ENCODE measurements around the gene VSTM4.

VSTM4 gene

DNA sequence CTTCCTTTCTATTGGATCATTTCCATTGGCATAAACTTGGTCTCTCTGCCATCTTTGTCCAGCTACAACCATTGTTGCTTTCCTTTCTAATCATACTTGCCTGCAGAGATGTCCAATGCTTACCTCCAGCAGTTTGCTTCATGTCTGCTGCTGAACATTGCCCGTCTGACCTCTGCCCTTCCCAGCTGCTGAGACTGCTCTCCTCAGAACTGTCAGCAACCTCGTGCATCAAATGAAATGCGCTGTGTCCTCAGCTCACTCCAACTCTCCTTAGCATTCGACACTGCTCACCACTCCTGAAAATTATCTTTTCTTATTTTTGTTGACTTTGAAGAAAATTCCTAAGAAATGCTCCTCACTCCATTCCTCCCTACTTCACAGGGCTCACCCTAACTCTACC, 13.5 kb upstream of the VSTM4 start:
- POLR2A ChIA-PET = interaction anchor here (0.6 kb wide), 1 partner anchor 17 kb away, joined by 3 read pairs; no protein-coding TSS in a partner anchor
- TF ChIP-seq, protein P1, sequence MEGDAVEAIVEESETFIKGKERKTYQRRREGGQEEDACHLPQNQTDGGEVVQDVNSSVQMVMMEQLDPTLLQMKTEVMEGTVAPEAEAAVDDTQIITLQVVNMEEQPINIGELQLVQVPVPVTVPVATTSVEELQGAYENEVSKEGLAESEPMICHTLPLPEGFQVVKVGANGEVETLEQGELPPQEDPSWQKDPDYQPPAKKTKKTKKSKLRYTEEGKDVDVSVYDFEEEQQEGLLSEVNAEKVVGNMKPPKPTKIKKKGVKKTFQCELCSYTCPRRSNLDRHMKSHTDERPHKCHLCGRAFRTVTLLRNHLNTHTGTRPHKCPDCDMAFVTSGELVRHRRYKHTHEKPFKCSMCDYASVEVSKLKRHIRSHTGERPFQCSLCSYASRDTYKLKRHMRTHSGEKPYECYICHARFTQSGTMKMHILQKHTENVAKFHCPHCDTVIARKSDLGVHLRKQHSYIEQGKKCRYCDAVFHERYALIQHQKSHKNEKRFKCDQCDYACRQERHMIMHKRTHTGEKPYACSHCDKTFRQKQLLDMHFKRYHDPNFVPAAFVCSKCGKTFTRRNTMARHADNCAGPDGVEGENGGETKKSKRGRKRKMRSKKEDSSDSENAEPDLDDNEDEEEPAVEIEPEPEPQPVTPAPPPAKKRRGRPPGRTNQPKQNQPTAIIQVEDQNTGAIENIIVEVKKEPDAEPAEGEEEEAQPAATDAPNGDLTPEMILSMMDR (IDR thresholded peaks at IDR 0.05; ENCODE audit: insufficient read depth, low read length, missing control alignments) = no peak
- CTCF ChIA-PET = interaction anchor here (1.9 kb wide), 1 partner anchor 10 kb away, joined by 7 read pairs; no protein-coding TSS in a partner anchor
- DNase-seq (ENCODE audit: low read depth, low spot score) = no peak
- H3K4me3 ChIP-seq (ENCODE audit: low read depth, low read length) = no peak overlapping the region

DNA sequence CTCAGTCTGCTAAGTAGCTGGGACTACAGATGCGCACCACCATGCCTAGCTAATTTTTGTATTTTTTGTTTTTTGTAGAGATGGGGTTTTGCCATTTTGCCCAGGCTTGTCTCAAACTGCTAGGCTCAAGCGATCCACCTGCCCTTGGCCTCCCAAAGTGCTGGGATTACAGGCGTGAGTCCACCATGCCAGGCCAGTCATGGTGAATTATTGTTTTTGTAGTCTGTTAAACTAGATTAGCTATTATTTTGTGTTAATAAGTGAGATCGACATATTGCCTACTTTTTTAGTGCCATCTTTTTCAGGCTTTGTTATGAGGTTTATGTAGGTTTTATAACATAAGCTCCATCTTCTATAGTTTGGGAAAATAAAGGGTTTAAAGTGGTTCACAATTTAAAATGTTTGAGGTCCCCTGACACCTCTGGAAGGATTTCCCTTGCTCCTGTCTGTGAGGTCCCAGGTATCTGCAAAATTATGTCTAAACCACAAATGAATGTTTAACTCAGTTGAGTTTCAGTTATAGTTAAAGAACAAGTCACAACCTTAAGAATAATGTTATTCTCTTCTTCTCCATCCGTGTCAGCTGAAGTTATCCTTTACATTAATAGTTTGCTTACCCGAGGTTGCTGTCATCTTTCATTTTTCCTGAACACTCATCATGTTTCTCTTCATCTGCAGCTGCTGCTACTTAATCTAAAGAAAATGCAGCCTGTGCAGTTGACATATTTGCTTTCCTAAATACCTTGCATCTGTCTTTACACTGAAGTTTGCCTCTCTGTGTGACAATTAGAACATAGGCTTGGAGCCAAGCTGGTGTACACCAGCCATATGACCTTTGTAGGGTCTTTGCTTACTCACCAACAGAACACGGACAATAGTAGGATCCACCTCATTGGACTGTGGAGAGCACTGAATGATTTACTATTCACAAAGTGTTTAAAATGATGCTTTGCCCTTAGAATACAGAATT, 8.9 kb upstream of the VSTM4 start:
- DNase-seq (ENCODE audit: low read depth, low spot score) = no peak
- CTCF ChIA-PET = no interaction called here

GRCh38 chr10:49120911-49121310, 5.6 kb upstream of the VSTM4 start:
- TF ChIP-seq, protein P1 (IDR thresholded peaks at IDR 0.05; ENCODE audit: insufficient read depth, low read length, missing control alignments) = no peak
- ChIA-PET CTCF (interaction anchor here (1.5 kb wide), 1 partner anchor 9 kb away, joined by 4 read pairs; no protein-coding TSS in a partner anchor), POLR2A (no interaction called here)
- no peak for DNase-seq (ENCODE audit: low read depth, low spot score)
- H3K4me3 ChIP-seq (ENCODE audit: low read depth, low read length) = no peak overlapping the region

More for the DNA sequence above, 8.9 kb upstream of the VSTM4 start:
- no peak overlapping the region for H3K4me3 ChIP-seq (ENCODE audit: low read depth, low read length)
- TF ChIP-seq, protein P1 (IDR thresholded peaks at IDR 0.05; ENCODE audit: insufficient read depth, low read length, missing control alignments) = no peak
- POLR2A ChIA-PET = no interaction called here

- ChIA-PET CTCF (interaction anchor here (0.9 kb wide), 1 partner anchor 400 kb away, joined by 3 read pairs; no protein-coding TSS in a partner anchor), POLR2A (interaction anchor here (0.5 kb wide), 1 partner anchor 19 kb away, joined by 3 read pairs; no protein-coding TSS in a partner anchor)
- TF ChIP-seq, protein P1 (IDR thresholded peaks at IDR 0.05; ENCODE audit: insufficient read depth, low read length, missing control alignments) = no peak
- no peak overlapping the region for H3K4me3 ChIP-seq (ENCODE audit: low read depth, low read length)
- DNase-seq (ENCODE audit: low read depth, low spot score) = no peak
Observed at GRCh38 chr10:49119746-49120145, 4.4 kb upstream of the VSTM4 start.

GRCh38 chr10:49118430-49119074, 3.2 kb upstream of the VSTM4 start:
- ChIA-PET CTCF (interaction anchor here (1.3 to 1.7 kb wide), 3 partner anchors 12 to 43 kb away, joined by 3 to 8 read pairs (median 3); no protein-coding TSS in a partner anchor), POLR2A (no interaction called here)
- DNase-seq (ENCODE audit: low read depth, low spot score) = no peak
- TF ChIP-seq, protein P1 (IDR thresholded peaks at IDR 0.05; ENCODE audit: insufficient read depth, low read length, missing control alignments) = no peak
- no peak overlapping the region for H3K4me3 ChIP-seq (ENCODE audit: low read depth, low read length)
